Hematopoietic multipotent progenitor cell treated with erythropoietin and hydrocortisone succinate and interleukin-3 and kit ligand, for 8 days (in vitro differentiated cells): ENCODE data around the gene TOMM40.
"Not testable (repeated sequence)": the region's sequence is repeated elsewhere in the genome, so short reads cannot be mapped to it uniquely, and the experiment has no call there.

ENCODE experiments used
- DNase-seq: peaks from one replicate; pipeline ENCODE4 v3.0.0-alpha.2; 2015

The TOMM40 gene

DNA sequence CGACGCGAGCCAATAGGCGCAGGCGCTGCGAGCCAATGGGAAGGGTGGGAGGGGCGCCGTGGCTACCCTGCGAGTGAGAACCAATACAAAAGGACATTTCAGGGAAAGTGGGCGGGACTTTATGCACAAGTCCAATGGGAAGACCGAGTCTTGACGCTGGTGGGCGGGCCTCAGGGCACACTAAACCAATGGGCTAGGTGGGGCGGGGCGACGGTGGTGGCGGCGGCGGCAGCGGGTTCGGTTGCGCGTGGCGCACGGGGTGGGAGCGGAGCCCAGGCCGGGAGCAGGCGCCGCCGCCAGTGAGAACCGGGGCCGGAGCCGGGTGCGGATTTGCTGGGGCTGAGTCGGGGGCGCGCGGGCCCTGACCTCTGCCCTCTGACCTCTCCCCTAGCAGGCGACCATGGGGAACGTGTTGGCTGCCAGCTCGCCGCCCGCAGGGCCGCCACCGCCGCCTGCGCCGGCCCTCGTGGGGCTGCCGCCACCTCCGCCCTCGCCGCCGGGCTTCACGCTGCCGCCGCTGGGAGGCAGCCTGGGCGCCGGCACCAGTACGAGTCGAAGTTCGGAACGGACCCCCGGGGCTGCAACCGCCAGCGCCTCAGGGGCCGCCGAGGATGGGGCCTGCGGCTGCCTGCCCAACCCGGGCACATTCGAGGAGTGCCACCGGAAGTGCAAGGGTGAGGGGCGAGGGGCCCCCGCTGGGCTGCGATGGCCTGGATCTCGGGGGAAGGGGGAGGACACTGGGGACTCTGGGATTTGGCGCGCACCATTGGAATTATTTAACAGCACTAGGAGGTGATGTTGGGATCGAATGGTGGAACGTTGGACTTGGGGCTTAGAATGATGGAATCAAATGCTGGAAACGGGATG lies at the start of gene TOMM40:
TSS of gene TOMM40 (plus strand) at position 239 of the 867 bp plus-strand sequence. CDS start at position 401, 162 bp downstream.
- peak; percentile 19 for DNase-seq

DNA sequence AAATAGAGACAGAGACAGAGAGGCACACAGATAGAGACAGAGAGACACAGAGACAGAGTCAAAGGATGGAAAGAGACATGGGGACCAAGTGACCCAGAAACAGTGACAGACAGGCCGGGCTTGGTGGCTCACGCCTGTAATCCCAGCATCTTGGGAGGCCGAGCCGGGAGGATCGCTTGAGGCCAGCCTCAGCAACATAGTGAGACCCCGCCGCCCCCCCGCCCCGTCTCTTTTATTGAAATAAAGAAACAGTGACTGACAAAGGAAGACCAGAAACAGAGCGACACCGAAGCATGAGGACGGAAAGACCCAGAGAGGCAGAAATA lies 45.8 kb upstream of the TOMM40 start:
- no peak for DNase-seq

DNA sequence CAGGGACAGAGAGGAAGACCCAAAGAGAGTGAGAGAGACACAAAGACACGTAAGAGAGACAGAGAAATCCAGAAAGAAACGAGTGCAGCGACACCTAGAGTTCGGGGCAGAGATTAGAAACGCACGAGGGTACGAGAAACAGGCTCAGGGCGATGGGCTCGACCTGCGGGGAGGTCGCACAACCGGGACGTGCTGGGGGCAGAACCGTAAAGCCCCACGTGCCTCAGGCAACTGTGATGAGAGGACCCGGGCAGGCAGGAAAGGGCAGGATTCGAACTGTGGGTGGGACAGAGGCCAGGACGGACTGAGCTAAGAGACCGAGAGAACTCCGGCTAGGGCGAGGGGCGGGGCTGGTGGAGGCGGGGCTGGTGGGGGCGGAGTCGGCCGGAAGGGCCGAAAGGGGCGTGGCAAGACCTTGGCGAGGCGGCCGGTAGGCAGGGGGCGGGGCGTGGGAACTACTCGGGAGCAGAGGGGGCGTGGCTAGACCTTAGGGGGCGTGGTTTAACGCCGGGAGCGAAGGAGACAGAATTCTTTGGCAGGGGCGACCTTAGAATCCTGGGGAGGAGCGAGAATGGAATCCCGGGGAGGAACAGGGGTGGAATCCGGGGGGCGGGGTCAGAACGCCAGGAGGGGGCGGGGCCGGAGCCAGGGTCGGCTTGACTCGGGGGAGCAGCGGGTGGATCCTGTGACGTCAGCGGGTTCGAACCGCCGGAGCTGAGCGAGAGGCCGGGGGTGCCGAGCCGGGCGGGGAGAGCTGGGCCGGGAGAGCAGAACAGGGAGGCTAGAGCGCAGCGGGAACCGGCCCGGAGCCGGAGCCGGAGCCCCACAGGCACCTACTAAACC lies 45.2 kb upstream of the TOMM40 start, which contains the start of gene NECTIN2:
TSS of gene NECTIN2 (plus strand) at position 686 of the 843 bp plus-strand sequence. CDS start 229 bp downstream, outside the sequence.
- peak; percentile 90 for DNase-seq

DNA sequence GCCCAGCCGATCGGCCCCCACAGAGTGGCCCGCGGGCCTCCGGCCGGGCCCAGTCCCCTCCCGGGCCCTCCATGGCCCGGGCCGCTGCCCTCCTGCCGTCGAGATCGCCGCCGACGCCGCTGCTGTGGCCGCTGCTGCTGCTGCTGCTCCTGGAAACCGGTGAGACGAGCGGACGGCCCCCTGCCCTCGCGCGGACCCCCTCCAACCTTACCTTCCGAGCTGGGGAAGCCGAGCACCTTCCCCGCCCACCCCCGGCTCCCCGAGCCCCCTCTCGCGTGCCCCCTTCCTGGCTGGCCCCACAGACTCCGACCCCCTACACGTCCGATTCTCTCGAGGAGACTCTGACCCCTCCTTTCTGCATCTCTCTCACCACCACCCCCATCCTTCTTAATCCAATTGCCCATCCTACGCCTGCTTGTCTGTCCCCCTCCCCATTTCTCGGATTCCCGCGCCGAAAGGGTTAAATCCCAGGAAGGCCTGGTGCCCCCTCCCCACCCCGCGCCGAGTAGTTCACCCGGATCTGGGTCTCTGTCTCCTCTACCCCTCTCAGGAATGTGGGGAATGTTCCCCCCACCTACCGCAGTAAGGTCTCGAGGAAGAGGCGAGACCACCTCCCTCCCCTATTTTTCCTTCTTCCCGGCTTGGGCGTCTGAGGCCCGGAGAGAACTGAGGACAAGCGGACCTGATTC lies 44.5 kb upstream of the TOMM40 start:
- no peak for DNase-seq

DNA sequence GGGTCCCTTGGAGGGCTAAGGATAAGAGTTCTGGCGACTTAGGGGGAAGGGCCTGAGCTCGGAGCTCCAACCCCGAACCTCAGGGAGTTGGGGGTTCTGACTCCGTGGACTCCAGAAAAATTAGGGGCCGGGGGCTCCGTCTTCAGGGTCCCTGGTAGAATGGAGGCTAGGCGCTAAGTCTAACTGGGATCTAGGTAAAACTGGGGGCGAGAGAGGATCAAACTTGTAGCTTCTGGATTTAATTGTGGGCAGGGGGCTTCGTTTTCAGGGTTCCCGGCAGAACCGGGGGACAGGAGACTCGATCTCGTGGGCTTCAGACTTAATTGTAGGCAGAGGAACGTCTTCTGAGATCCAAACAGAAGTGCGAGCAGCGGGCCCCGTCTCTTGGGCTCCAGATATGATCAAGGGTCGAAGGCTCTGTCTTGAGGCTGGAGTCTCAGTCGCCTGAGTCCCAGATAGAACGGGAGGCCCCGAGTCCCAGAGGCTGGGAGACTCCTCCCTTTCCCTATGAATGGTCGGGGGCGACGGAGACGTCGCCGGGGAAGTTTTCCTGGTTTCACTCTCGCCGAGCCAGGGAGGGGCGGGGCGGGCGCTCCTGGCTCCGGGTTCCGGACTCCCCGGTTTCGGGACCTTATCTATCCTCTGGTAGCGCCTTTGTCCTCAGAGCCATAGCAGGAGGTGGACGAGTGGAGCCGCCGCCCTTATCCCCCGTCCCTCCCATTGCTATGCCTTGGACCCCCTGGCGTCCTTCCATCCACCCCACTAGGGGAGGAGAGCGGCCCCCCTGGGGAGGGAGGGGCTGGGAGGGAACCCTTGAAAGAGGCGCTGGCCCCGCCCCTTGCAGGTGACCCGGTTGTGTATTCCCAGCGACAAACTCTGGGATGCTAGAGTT lies 43.7 kb upstream of the TOMM40 start:
- DNase-seq, result peak; percentile 22

DNA sequence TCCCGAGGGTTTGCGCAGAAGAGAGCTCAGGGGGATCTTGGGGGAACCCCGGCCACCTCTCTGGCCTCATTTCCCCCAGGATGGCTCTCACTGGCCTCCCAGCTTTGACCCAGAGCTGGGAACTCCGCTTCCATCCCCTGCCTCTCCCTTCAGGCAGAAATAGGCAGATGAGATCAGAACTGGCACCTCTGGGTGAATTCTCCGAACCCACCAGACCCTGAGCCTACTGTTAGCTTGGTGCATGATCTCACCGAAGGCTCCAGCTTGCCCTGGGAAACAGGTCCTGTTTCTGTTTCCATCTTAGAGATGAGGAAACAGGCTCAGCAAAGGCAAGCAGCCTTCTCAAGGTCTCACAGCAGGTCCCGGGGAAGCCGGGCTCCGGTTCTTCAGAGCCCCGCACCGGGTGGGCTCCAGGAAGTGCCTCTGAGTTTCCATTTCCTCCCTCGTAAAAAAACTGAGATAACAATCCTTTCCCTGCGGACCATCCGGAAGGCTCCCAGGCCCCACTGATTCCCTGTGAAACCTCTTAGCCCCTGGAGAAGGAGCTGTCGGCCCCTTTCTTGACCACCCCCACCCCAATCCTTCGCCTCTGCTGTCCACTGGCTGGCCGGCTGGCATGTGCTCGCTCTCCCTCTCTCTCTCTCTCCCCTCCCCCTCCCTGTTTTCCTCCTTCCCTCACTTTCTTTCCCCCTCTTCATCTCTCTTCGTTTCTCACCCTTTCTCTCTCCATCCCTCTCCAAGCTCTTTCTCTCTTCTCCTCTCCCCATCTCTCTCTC lies 42.8 kb upstream of the TOMM40 start:
- DNase-seq, result no peak

DNA sequence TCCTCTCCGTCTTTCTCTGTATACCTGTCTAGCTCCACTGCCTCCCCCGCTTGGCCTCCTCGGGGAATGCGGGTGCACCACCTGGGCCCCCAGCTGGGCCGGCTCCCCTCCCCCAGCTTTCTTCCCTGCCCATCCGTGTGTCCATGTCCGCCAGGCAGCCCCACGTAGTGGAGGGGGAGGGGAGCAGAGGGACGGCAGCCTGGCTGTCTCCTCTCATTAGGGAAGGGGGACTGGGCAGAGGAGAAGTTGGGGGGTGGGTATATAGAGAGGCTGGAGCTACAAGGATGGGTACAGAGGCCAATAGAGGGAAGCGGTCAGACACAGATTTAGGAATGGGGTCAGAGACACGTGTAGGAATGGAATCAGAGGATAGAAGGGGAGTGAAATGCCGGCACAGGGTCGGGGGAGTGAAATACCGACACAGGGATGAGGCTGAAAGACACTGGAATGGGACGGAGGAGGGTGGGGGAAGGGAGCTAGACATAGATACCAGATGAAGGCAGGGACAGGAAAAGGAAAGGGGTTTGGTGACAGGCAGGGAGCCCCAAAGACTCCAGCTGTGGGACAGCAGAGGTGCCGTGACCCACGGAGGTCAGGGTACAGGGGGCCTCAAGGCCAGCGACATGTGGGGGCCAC lies 42.1 kb upstream of the TOMM40 start:
- DNase-seq, result no peak

DNA sequence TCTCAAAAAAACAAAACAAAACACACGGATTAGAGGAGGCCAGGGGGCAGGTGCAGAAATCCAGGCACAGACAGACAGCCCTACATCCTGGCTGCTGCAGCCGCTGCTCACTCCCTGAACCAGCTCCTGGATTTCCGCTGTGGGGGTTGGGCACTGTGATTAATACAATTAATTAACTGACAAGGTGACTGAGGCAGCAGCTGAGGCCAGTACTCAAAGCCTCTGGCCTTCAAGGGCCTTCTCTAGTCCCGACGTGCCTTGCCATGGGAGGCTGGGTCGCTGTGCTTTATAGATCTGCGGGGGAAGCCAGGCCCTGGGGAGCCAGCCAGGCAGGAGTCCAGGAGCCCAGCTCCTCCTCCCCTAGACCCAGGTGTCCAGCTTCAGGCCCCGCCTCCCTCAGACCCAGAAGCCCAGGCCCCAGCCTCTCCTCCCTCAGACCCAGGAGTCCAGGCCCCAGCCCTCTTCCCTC lies 40.4 kb upstream of the TOMM40 start:
- no peak for DNase-seq

DNA sequence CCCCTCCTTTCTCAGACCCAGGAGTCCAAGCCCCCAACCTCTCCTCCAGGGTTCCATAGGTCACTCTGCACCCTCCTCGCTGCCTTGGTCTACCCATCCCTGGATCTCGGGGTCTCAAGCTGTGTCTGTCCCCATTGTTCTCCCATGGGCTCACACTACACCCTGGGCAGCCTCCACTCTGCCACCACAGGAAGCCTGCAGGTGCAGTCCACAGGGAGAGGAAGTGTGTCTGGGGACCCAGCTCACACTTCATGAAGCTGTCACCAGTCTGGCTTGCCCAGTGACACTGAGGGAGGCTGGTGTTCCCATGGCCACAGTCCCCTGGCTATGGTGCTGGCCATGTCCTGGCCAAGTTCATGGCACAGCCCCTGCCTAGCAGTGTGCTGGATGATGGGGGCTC lies 39.6 kb upstream of the TOMM40 start:
- no peak for DNase-seq

DNA sequence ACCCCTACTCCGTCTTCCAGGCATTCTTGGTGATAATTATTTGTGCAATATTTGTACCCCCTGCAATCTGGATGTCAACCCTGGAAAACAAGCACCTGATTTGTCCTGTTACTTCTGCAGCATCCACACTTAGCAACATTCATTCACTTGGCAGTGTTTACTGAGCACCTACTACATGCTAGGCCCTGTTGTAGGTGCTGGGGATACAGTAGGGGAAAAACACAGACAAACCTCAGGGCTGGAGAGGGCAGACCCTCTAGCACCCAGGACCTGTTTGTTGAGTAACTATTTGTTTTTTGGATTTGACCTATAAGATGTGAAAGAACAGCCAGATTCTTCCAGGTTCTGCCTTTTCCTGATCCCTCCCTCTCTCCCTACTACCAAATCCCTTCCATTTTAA lies 35.4 kb upstream of the TOMM40 start:
- DNase-seq, result no peak

DNA sequence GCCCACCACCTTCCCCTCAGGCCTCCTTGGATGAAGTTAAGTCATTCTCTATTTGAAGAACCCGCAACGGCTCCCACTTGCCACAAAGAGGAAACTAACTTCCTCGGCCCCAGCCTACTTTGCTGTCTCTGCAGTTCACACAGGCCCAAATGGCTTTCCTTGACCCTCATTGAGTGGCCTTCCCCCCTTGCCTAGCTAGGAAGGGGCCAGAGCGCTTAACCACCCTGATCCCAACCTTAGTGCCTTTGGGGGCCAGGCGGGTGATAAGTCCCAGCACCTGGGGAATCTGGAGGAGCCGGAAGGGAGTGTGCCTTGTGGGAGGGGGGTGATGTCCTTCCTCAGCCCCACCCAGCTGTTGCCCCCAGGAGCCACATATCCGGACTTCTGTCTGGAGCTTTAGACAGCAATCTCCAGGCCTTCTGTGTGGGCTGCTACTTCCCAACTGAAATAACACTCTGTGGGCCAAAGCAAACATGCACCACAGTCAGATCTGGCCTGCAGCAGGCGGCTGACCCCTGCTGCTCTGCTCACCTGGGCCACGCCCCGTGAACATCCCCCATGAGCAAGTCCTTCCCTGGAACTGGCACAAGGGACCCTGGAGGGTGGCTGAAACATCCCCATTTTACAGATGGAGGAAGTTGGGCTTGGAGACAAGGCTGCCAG lies 34.5 kb upstream of the TOMM40 start:
- peak; percentile 12 for DNase-seq

DNA sequence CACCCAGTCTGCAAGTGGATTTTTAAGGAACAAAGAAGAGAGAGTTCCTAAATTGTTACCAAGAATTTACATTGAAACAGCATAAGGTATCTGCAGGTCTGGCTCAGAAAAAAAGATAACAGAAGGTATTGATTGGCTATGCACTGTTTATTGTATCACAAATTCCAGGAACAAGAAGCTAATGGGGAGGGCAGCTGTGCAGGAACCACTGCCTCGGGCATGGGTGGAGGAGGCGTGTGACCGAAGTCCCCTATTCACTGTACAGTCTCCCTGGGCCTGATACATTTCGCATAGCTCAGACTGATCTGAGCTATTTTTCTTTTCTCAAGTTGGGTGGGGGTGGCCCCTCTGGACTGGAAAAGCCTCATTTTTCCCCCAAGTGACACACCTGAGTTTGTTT lies 33.2 kb upstream of the TOMM40 start:
- DNase-seq, result no peak

DNA sequence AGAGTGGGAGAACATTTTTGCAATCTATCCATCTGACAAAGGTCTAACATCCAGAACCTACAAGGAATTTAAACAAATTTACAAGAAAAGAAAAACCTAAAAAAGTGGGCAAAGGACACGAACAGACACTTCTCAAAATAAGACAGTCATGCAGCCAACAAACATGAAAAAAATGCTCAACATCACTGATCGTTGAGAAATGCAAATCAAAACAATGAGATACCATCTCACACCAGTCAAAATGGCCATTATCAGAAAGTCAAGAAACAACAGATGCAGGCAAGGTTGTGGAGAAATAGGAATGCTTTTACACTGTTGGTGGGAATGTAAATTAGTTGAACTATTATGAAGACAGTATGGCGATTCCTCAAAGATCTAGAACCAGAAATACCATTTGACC lies 29.5 kb upstream of the TOMM40 start:
- not testable (repeated sequence) for DNase-seq

DNA sequence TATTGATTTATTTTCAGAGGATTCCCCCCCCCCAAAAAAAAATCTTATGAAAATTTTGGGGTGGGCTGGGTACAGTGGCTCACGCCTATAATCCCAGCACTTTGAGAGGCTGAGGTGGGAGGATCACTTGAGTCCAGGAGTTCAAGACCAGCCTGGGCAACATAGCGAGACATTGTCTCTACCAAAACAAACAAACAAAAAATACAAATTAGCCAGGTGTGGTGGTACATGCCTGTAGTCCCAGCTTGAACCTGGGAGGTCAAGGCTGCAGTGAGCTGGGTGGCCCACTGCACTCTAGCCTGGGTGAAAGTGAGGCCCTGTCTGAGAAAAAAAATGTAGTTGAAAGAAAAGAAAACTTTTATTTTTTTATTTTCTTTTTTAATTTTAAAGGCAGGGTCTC lies 27.1 kb upstream of the TOMM40 start:
- DNase-seq, result no peak

DNA sequence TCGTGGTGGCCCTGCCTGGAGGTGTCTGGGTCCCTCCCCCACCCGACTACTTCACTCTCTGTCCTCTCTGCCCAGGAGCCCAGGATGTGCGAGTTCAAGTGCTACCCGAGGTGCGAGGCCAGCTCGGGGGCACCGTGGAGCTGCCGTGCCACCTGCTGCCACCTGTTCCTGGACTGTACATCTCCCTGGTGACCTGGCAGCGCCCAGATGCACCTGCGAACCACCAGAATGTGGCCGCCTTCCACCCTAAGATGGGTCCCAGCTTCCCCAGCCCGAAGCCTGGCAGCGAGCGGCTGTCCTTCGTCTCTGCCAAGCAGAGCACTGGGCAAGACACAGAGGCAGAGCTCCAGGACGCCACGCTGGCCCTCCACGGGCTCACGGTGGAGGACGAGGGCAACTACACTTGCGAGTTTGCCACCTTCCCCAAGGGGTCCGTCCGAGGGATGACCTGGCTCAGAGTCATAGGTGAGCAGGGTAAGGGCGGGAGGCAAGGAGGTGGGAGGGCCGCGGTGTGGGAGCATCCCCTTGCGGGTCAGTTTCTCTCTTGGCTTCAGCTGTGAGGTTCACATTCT lies 25.8 kb upstream of the TOMM40 start:
- no peak for DNase-seq

DNA sequence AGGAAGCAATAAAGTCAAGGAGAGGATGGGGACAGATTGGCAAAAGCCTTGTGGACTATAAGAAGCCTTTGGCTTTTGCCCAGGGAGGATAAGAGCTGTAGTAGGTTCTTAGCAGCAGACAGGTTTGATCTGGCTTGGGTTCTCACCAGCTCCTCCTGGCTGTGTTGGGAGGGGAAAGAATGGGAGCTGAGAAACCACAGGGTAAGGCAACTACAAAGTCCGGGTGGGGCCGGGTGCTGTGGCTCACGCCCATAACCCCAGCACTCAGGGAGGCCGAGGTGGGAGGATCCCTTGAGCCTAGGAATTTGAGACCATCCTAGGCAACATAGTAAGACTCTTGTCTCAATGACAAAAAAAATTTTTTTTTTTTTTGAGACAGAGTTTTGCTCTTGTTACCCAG lies 24.4 kb upstream of the TOMM40 start:
- DNase-seq, result peak; percentile 75

DNA sequence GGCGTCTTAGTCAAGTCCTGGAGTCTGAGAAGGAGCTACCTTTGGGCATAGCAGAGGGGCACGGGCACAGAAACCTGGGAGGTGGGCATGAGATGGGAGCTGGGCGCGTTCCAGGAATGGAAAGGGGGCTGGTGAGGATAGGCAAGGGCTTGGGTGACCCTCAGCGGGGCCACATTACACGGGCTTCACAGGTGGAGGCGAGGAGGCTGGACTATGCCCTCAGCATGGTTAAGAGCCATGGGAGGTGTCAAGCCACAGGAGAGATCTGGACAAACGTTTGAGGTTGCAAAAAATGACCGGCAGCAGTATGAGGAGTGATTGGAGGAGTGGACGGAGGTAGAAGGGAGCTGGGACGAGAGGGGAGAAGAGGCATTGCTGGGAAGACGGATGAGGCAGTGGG lies 23.5 kb upstream of the TOMM40 start:
- no peak for DNase-seq

DNA sequence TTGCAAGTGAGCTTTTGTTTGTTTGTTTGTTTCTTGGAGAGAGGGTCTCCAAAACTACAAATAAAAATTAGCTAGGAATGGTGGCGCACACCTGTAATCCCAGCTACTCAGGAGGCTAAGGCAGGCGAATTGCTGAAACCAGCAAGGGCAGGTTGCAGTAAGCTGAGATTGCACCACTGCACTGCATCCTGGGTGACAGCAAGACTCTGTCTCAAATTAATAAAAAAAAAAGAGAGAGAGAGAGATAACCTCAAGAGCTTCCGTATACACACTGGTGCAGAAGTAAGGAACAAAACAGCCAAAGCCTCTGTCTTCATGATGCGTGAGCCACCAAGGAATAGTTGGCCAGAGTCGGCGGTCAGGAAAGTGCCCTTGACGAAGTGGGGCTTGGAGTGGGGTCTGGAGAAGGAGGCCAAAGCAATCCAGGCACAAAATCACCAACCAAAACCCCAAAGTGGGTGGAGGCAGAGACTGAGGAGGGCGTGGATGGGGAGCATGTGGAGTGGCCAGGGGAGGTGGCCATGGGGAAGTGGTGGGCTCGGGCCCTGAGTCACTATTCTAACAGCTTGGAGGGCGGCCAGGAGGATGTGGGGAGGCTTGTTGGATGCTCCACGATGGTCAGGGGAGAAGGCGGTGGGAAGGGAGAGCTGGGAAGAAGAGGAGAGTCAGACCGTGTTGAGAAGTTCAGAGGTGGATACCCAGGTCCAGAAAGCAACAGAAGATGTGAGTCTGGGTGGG lies 21.2 kb upstream of the TOMM40 start:
- no peak for DNase-seq

DNA sequence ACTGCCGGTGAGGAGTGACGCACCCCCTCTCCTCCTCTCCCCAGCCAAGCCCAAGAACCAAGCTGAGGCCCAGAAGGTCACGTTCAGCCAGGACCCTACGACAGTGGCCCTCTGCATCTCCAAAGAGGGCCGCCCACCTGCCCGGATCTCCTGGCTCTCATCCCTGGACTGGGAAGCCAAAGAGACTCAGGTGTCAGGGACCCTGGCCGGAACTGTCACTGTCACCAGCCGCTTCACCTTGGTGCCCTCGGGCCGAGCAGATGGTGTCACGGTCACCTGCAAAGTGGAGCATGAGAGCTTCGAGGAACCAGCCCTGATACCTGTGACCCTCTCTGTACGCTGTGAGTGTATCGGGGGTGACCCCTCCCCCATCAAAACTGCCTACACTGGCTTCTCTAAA lies 19.2 kb upstream of the TOMM40 start:
- no peak for DNase-seq
